ENCODE measurements around the gene SNX25. TPM values are rescaled to one million over a fixed set of nuclear protein-coding genes. Genes with fewer than 3 reads are reported as not detected.

The SNX25 gene
- total and polyA plus RNA-seq, 12 donors, result 4.4 to 12.6 (median 9.2) TPM

DNA sequence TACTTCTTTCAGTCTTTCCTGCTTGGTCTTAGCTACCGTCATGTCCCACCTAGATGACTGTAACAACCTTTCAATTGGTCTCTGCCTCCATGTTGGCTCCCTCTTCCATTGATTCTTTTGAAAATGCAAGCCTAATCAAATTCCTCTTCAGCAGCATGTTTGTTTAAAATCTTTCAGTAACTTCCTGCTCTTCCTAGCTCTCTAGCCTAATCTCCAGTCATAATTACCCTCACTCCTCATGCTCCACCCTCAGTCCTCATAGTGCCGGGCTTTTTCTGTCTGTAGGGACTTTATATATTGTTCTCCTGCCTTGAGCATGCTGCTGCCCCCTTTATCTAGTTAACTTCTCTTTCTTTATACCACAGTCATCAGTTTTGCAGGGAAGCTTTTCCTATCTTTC lies 12.1 kb downstream of the SNX25 start:
- Histone ChIP-seq H3K36me3 (no peaks in the 10 kb centered on the region), H3K9me3 (no peaks in the 10 kb centered on the region), H3K27me3 (no peaks in the 10 kb centered on the region), H3K4me1 (peaks cover 0 to 29% (median 20%) of the 10 kb centered on the region in 9 donors), H3K4me3 (no peak overlapping the region), H3K27ac (no peak overlapping the region)
- TF ChIP-seq, protein P1, sequence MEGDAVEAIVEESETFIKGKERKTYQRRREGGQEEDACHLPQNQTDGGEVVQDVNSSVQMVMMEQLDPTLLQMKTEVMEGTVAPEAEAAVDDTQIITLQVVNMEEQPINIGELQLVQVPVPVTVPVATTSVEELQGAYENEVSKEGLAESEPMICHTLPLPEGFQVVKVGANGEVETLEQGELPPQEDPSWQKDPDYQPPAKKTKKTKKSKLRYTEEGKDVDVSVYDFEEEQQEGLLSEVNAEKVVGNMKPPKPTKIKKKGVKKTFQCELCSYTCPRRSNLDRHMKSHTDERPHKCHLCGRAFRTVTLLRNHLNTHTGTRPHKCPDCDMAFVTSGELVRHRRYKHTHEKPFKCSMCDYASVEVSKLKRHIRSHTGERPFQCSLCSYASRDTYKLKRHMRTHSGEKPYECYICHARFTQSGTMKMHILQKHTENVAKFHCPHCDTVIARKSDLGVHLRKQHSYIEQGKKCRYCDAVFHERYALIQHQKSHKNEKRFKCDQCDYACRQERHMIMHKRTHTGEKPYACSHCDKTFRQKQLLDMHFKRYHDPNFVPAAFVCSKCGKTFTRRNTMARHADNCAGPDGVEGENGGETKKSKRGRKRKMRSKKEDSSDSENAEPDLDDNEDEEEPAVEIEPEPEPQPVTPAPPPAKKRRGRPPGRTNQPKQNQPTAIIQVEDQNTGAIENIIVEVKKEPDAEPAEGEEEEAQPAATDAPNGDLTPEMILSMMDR (IDR thresholded peaks at IDR 0.05), result no peak
- ATAC-seq (no peak), DNase-seq (no peak)
- 91% methylated on average over 2 of the region's 2 CpGs for WGBS, 2 donors
- intact Hi-C loops (cut with DNase I), result no loop called here

DNA sequence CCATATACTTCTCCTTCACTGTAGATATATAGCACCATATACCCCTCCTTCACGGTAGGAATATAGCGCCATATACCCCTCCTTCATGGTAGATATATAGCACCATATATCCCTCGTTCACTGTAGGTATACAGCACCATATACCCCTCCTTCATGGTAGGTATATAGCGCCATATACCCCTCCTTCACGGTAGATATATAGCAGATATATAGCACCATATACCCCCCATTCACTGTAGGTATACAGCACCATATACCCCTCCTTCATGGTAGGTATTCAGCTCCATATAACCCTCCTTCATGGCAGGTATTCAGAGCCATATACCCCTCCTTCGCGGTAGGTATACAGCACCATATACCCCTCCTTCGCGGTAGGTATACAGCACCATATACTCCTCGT lies 12.5 kb downstream of the SNX25 start:
- Histone ChIP-seq H3K4me3 (no peak overlapping the region), H3K36me3 (no peaks in the 10 kb centered on the region), H3K4me1 (peaks cover 0 to 28% (median 18%) of the 10 kb centered on the region in 9 donors), H3K27me3 (no peaks in the 10 kb centered on the region), H3K9me3 (no peaks in the 10 kb centered on the region), H3K27ac (no peak overlapping the region)
- DNase-seq (no peak), ATAC-seq (no peak)
- intact Hi-C loops (cut with DNase I), result no loop called here
- TF ChIP-seq, protein P1 (IDR thresholded peaks at IDR 0.05), result no peak
- WGBS, 2 donors, result 42 to 87% methylated on average over 6 to 10 of the region's 10 CpGs

DNA sequence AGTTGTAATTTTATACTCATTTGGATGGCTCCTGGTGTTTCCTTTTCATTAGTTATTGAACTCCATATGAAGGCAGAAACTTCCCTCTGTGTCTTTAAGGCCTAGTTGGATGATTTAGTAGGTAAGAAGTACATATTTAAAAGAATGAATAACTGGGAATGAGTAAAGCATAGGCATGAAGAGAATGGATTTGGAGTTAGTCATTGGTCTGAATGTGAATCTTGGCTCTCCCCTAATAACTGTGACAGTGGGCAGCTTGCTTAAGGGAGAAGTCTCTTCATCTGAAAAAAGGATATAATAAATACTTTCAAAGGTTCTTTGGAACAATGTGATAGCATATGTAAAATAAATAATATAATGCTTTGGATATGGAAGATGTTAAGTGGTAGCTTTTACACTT lies 13.2 kb downstream of the SNX25 start:
- H3K4me3 ChIP-seq, result no peak overlapping the region
- no peak overlapping the region for H3K27ac ChIP-seq
- no peaks in the 10 kb centered on the region for H3K9me3 ChIP-seq
- H3K27me3 ChIP-seq, result no peaks in the 10 kb centered on the region
- DNase-seq, result no peak
- peaks cover 0 to 28% (median 12%) of the 10 kb centered on the region in 9 donors for H3K4me1 ChIP-seq
- intact Hi-C loops (cut with DNase I), result no loop called here
- TF ChIP-seq, protein P1 (IDR thresholded peaks at IDR 0.05), result no peak
- no peaks in the 10 kb centered on the region for H3K36me3 ChIP-seq
- no peak for ATAC-seq

DNA sequence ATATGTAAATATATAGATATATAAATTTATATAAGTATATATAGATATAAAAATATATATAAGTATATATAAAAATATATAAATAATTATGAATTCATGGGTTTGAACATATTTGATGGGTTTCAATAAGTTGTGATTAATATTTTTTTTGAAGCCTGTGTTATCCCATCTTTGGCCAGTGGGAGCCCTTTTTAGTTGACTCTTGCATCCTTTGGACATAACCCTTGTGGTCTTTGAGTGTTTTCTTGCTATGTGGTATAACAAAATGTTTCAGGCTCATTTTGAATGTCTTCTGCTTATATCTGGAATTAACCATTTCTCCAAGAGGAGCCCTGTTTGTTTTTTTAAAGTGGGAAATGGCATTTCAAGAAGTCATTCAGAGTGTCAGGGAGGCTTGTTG lies 15.2 kb downstream of the SNX25 start:
- Histone ChIP-seq H3K27me3 (no peaks in the 10 kb centered on the region), H3K27ac (no peak overlapping the region), H3K9me3 (no peaks in the 10 kb centered on the region), H3K4me1 (peaks cover 0 to 21% (median 7%) of the 10 kb centered on the region in 9 donors), H3K36me3 (no peaks in the 10 kb centered on the region), H3K4me3 (no peak overlapping the region)
- ATAC-seq (no peak), DNase-seq (no peak)
- intact Hi-C loops (cut with DNase I), result no loop called here
- TF ChIP-seq, protein P1 (IDR thresholded peaks at IDR 0.05), result no peak

DNA sequence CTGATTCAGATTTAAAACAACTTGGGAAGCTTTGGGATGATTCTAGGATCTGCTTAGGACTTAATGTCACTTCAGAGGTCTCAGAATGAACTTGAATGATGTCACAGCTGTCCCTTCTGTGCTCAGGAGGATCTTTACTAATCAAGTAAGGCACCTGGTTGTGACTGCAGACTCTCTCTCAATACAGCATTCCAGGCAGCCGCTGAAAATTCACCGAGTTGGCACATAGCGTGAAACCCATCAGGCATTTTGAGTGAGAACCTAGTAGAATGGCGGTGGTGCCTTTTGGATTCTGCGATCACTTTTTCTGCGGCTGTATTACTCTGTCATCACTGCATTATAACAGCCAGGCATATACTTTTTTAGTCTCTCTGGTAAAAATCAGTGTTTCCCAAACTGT lies 16.5 kb downstream of the SNX25 start:
- no peak for DNase-seq
- WGBS, 2 donors, result 95 to 97% methylated on average over 6 of the region's 6 CpGs
- TF ChIP-seq, protein P1 (IDR thresholded peaks at IDR 0.05), result no peak

More for the DNA sequence above, 16.5 kb downstream of the SNX25 start:
- Histone ChIP-seq H3K36me3 (no peaks in the 10 kb centered on the region), H3K27me3 (no peaks in the 10 kb centered on the region), H3K4me1 (peaks cover 0 to 14% (median 0%) of the 10 kb centered on the region in 9 donors), H3K4me3 (no peak overlapping the region), H3K27ac (no peak overlapping the region), H3K9me3 (no peaks in the 10 kb centered on the region)
- intact Hi-C loops (cut with DNase I), result no loop called here
- no peak for ATAC-seq

All from heart right ventricle (tissue), 16 donors.